ENCODE data around the gene FA2H. TPM values are rescaled to one million over a fixed set of nuclear protein-coding genes. Genes with fewer than 3 reads are reported as not detected.
"Not testable (repeated sequence)": the region's sequence is repeated elsewhere in the genome, so short reads cannot be mapped to it uniquely, and the experiment has no call there.

FA2H gene
- polyA plus RNA-seq, 10 donors: 0.08 to 0.51 (median 0.22) TPM; not detected in 4

DNA sequence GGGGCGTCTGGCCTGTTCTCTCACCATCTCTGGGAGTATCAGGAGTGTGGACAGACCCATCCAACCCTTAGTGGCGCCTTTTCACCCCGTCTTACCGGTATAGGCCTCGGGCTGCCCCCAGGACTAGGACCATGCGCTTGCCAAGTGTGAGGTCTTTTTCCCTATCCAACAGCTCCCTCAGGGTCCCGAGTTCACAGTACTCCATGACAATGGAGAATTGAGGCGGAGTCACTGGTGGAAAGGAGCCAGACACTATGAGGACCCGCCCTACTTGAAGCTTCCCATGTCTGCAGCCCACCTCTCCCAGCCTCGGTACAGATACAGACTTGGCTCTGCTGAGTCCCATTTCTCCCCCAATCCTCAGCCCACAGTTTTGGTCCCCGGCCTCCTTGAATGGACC is 92.1 kb downstream of the FA2H start:
- DNase-seq: no peak

DNA sequence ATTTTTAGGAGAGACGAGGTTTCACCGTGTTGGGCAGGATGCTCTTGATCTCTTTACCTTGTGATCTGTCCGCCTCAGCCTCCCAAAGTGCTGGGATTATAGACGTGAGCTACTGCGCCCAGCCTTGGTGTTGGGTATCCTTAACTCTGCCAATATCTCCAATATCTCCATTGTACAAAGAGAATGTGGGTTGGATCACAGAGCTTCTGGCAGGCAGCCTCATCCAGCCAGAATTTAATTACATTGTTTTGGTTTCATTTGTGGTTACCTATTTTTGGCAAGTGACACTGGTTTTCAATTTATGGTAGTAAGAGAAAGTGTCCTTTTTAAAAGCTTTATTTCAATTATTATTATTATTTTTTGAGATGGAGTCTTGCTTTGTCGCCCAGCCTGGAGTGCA is 93.9 kb downstream of the FA2H start:
- no peak for DNase-seq

DNA sequence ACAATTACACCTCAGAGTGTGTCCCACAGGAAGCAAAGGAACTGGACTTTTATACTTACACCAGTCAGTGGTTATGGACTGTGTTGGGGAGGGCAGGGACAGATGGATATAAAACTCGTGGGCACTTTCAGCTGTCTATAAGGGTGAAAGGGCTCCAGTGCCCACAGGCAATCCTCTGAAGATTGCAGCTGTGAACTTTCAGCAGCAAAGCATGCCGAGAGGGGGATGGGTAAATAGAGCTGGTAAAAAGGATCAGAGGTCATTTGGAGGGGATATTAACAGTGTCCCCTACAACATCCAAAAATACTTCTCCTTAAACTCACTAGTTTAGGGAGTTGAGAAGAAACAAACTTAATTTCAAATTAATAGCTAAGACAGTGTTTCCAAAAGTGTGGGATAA is 94.6 kb downstream of the FA2H start:
- no peak for DNase-seq

DNA sequence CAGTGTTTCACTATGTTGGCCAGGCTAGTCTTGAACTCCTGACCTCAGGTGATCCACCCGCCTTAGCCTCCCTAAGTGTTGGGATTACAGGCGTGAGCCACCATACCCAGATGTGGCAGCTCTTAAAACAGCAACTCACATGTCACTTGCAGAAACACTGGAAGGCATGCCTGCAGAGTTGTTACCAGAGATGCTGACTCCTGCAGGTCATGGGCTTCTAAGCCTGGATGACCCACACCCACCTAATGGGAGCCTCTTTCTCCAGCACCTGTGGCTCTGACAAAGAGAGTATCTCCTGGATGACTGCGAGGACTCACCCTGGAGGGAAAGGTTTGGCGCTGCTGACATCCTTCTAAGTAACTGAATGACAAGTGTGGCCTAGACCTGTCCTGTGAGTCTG is 96.8 kb downstream of the FA2H start:
- DNase-seq: no peak

DNA sequence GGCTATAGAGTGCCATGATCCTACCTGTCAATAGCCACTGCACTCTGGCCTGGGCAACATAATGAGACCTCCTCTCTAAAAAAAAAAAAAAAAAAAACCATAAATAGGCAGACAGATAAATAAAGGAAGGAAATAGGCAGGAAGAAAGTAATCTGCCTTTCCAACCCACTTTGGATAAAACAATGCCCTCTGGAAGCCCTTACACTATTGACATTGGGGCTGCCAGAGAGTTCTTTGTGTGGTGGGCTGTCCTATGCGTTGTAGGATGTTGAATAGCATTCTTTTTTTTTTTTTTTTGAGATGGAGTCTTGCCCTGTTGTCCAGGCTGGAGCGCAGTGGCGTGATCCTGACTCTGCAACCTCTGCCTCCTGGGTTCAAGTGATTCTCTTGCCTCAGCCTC is 100.7 kb downstream of the FA2H start:
- DNase-seq: no peak

DNA sequence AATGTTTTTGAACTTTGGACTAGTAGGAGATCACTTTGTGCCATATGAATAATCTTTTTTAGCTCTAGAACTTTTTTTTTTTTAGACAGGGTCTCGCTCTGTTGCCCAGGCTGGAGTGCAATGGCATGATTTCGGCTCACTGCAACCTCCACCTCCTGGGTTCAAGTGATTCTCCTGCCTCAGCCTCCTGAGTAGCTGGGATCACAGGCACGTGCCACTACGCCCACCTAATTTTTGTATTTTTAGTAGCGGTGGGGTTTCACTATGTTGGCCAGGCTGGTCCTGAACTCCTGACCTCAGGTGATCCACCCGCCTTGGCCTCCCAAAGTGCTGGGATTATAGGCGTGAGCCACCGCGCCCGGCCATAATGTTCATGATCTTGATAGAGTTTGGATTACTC is 105.7 kb downstream of the FA2H start:
- not testable (repeated sequence) for DNase-seq

DNA sequence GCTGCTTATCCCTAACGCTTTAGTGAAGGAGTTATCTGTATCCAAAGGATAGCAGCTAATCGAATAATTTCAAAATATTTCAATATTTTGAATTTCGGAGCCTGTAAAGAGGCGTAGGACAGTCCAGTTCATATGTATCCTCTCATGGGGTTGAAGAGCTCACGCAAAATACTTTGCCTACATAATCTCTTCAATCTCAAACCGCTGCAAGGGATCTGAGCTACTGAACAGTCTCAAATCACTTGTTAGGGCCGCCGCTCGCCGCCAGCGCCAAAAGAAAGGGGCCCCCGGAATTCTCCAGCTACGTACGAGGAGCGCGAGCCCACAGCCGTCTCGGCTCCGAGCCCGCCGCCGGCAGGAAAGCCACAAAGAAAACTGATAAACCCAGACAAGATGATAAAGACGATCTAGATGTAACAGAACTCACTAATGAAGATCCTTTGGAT is 107.3 kb downstream of the FA2H start:
- DNase-seq: peak; percentile 21 to 66 (median 24)

DNA sequence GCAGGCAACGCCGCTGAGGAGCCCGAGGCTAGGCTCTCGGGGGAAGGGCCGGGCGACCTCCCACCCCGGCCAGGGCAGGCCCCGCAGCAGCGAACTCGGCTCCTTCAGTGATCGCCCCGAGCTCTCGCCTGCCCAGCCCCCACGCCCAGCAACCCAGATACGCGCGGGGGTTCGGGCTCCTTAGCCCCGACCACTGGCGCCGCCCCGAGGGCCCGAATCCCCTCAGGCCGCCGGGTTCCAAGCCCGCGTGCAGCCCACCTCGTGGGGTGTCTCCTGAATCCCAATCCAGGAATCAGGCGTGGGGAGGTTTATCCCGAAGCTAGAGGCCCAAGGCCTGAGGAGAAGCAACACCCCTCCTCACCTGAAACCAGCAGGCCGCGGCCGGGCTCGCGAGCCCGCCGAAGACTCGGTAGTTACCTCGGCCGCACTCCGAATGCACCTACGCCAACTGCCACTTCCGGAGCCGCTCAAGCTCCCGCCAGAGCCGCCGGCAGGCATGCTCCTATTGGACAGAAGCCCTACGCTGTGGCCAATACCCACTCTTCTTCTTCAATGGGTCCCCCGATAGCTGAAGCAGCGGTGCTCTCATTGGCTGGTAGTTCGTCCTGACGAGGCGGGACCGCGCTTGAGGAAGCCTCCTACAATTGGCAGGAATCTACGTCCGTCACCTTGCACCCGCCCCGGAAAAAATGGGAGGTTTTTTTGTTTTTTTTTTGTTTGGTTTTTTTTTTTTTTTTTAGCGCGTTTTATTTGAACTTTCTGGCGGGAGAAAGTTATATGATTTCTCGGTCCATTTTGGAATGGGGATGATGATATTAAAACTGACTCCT is 108.0 kb downstream of the FA2H start, which contains the start of gene RFWD3:
RFWD3 (minus strand) TSS at position 453 of the 830 bp plus-strand sequence. CDS start 5,428 bp downstream, outside the sequence.
- DNase-seq: peak; percentile 98 to 99 (median 98)

DNA sequence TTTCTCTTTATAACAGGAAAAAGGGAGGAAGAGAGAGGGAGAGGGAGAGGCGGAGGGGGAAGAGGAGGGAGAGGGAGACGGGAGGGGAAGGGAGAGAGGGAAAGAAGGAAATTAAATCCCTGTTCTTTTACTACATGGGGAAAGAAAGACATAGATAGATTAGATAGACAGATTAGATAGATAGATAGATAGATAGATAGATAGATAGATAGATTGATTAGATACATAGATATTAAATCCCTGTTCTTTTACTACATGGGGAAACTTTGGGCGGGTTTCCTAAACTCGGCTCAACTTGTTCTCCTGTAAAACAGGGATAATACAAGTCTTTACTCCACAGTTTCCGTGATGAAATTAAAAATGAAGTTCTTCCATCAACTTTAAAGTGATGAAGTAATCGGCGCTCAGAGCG is 108.6 kb downstream of the FA2H start:
- DNase-seq: no peak

Other genes starting within 250 kb of the FA2H start
- 100 to 1,000 TPM; 100 to 135 (median 113) TPM for gene GLG1, start 167.7 kb downstream of the FA2H start, polyA plus RNA-seq (ENCODE audit: insufficient read length in 10 of 10)
- gene RFWD3, start 107.9 kb downstream of the FA2H start, polyA plus RNA-seq (ENCODE audit: insufficient read length in 10 of 10): 10 to 100 TPM in 9 of 10 donors, 1 to 10 TPM in 1; 9.7 to 16.2 (median 11.1) TPM
- gene MLKL, start 74.0 kb downstream of the FA2H start, polyA plus RNA-seq (ENCODE audit: insufficient read length in 10 of 10): 1 to 10 TPM; 2.3 to 4.4 (median 3.0) TPM
- 10 to 100 TPM; 32.0 to 61.8 (median 44.8) TPM for gene WDR59, start 210.3 kb upstream of the FA2H start, polyA plus RNA-seq (ENCODE audit: insufficient read length in 10 of 10)
- gene ZNRF1, start 224.2 kb upstream of the FA2H start, polyA plus RNA-seq (ENCODE audit: insufficient read length in 10 of 10): 10 to 100 TPM; 34.0 to 51.6 (median 38.9) TPM